IPS-NIHi11 (cell line): ENCODE data around the gene KCNQ5.
"Not testable (repeated sequence)": the region's sequence is repeated elsewhere in the genome, so short reads cannot be mapped to it uniquely, and the experiment has no call there.

ENCODE experiments used
- DNase-seq: peaks from one replicate; pipeline ENCODE4 v3.0.0; 2012; ENCODE audit warnings: mixed read lengths, low spot score

KCNQ5 gene

DNA sequence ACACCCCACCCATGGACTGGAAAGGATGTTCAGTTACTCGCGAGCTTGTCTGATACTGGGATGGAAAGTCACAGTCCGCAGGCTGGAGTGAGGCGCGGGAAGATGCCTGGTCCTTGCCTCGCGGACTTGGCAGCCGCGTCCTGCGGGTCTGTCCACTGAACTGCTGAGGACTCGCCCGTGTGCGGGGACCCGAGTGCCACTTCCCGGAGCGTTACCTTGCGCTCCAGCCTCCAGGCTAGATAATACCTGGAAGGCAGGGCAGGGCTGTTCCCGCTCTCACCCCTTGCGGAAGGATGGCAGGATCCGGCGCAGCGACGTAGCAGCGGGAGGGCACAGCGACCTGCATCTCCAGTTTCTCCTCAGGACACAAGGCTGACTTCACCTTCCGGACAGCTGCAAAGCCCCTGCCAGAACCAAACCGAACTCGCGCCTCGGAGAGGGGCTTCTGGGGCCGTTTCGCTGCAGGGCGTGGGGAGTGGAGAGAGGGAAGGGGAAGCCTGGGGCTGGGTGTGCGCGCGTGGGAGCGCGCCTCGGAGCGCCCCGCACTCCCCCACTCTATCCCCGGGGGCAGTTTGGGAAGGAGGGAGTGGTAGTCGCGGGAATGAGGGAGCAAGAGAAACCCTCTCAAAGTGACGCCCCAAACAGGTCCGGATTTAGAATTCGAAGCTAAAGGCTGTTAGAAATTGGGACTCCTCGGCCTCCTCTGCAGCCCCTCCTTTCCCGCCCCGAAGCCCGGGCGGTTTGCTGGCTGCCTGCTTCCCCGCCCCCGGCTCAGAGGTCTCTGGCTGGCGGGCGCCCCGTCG is at the start of gene KCNQ5:
KCNQ5 (plus strand) TSS at position 774 of the 803 bp plus-strand sequence.
- DNase-seq, result peak; percentile 44

DNA sequence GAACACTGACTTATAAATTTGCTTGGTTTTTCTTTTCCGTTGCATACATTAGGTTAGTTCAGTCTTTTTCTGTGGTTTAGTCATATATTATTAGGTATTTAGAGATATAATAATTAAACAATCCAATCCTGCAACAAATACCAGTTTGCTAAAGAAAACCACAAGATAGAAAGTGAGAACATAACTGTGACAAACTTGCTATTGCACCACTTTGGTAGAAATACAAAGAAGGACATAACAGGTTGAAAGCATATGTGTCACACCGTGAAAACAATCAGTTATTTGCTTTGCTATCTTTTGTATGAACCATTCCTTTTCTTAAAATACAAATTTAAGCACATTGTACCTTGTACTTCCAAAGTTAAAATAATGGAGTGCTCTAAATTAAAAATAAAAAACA is 42.0 kb upstream of the KCNQ5 start:
- no peak for DNase-seq

DNA sequence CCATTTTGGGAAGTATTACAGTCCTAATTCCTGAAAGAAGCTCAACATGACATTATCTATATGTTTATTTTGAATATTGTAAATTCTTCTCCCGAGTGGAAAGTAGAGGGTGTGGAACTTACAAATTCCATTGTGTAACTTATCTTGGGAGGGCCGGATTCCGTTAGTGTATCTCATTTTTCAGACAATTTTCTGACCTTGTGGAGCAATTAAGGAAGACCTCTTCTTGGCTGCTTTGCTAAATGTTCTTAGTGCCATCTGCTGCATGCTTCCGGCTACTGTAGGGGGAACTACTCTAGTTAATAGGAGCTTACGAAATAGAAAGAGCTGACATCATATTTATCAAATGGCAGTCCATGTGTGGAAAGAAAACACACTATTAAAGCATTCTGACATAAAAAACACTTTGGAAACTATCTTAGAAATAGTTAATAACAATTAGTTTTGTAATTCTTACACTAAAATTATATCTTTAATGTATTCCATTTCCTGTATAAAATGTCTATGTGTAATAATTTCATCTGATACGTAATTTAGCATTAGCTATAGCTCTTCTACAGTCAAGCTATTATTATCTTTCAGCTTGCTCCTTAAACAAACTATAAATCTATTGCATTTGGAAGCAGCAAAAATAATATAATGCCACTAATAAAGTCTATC is 41.5 kb upstream of the KCNQ5 start:
- peak; percentile 18 for DNase-seq

DNA sequence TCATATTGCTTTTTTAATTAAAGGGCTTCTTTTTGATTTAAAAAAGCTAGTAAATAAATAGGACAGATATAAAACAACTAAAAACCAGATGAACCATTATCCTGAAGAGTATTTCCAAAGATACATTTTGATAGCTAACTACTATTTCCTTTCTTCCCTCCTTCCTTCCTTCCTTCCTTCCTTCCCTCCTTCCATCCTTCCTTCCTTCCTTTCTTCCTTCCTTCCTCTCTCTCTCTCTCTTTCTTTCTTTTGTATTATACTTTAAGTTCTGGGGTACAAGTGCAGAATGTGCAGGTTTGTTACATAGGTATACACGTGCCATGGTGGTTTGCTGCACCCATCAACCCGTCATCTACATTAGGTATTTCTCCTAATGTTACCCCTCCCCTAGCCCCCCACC is 40.9 kb upstream of the KCNQ5 start:
- DNase-seq, result not testable (repeated sequence)

DNA sequence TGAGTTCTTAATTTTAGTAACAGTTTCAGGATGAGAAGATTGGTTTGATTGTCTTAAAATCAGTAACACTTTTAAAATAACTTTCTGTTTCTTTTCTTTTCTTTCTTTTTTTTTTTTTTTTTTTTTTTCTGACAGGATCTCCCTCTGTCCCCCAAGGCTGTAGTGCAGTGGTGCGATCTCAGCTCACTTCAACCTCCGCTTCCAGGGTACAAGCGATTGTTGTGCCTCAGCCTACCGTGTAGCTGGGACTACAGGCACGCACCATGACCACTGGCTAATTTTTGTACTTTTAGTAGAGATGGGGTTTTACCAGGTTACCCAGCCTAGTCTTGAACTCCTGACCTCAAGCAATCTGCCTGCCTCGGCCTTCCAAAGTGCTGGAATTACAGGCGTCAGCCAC is 33.7 kb upstream of the KCNQ5 start:
- DNase-seq, result no peak

DNA sequence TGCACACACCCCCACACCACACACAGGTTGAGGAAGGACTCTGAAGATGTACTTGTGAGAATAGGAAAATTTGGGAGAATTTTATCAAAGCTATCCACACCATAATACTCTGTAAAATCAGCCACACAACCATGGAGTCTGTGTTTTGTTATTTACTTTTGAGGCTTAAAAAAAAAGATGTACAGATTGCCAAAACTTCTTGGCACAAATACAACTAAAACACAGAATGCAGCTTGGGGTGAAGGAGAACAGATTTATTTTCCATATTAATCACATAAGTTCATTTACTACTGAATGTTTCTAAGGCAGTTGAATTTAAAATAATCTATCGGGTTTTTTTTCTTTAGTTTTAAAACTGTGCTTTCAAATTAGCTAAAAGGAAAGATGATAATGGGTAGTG is 32.8 kb upstream of the KCNQ5 start:
- DNase-seq, result no peak

DNA sequence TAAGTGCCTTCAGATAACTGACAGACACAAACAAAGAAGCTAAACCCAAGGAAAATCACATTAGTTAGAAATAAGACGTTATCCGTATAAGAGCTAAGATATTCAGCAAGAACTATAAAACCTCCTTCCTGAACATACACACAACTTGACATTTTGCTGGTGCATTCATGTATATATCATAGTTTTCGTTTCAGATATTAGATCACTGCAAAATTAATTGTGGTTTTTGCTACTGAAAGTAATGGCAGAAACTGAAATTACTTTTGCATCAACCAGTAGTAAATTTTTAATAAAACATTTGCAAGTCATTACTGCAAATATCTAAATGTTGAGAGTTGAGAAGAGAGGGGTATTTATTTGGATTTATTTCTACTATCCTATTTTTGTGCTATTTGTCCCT is 26.1 kb upstream of the KCNQ5 start:
- DNase-seq, result no peak

DNA sequence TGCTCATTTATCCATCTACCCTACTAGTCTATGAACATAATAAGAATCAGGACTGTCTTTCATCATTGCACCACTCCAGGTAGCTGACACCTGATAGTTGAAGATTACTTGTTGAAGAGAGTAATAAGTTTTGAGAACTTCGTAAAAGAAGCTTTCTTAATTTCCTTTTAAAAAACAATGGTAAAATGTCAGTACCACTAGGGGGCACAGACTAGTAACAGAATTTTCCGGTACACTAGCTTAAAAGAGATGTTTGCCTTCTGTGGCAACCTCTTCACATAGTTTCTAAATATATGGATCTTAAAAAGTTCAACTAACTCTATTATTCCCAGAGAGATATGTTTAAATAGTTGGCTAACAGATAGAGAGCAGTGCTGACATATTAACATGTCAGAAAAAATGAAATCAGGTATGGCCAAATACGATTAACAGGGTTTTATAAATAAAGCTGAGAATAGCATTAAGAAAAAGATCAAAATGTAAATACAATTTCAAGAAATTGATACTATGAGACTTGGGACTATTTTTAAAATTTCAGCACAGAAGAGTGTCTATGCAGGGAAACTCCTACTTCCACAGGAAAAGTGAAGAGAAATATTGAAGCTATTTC is 5.4 kb upstream of the KCNQ5 start:
- peak; percentile 15 for DNase-seq

DNA sequence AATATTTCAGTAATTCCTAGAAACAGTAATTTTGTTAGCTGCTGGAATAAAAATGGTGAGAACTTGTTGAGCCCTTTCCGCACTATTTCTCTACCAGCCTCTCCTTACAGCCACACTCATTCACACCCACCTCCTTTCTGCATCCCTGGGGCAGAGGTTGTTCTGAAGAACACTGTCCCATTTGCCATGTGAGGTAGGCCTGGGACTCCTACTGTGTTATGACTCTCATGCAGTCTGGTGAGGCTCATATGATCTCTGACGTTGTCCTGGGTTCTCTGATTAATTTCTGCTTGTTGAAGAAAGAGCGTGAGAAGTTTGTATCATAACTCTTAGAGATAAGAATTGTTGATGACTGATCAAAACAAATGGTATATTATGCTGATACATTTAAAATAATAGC is 4.1 kb upstream of the KCNQ5 start:
- no peak for DNase-seq

DNA sequence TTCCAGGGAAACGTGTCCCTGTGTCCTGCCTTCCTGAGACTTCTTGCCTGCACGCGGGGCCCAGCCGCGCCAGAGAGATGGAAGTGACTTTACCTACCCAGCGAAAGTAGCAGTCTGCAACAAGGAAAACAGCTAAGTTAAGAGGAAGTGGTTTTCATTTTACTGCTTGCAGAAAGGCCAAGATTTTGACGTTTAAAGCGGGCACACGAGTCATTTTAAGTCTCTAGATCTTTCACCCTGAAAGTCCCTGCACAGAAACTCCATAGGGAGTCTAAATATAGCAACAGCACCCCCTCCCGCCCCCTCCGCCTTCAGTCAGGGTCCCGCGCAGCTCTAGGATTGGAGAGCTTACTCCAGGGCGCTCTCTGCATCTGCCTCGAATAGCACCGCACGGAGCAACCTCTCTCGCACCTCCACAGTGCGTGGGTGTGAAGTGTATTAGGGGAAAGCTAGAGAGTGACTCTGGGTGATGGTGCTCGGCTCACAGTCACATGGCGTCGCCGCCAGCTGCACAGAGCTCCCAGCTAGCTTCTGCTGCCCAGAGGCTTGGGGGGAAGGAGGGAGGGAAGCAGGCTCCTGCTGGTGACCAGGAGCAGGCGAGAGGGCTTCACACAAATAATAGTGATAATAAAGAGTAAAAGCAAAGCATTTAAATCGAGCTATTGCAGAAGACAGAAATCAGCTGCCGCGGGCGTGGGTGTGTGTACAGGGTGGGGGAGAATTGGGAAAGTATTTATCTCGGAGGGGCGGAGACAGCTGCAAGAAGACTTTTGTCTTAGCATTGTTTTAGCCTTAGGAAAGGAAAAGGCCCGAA is 1.8 kb upstream of the KCNQ5 start:
- peak; percentile 55 for DNase-seq

DNA sequence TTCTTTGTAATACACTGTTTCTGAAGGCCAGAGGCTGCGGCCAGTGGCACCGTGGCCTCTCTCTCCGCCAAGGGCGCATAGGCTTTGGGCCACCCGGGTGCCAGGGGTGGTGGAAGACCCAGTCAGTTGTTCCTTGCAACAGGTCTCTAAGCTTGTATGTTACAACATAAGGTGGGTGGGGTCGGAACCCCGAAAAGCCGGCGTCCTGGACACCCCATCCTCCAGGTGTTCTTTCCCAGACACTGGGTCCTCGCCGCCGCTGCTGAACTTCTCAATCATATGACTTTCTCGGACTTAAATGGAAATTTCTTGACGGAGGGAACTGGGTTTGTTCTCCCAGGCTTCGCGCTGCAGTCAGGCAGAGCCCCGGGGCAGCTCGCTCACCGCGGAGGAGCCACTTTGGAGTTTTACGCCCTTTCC is 983 bp upstream of the KCNQ5 start:
- no peak for DNase-seq

DNA sequence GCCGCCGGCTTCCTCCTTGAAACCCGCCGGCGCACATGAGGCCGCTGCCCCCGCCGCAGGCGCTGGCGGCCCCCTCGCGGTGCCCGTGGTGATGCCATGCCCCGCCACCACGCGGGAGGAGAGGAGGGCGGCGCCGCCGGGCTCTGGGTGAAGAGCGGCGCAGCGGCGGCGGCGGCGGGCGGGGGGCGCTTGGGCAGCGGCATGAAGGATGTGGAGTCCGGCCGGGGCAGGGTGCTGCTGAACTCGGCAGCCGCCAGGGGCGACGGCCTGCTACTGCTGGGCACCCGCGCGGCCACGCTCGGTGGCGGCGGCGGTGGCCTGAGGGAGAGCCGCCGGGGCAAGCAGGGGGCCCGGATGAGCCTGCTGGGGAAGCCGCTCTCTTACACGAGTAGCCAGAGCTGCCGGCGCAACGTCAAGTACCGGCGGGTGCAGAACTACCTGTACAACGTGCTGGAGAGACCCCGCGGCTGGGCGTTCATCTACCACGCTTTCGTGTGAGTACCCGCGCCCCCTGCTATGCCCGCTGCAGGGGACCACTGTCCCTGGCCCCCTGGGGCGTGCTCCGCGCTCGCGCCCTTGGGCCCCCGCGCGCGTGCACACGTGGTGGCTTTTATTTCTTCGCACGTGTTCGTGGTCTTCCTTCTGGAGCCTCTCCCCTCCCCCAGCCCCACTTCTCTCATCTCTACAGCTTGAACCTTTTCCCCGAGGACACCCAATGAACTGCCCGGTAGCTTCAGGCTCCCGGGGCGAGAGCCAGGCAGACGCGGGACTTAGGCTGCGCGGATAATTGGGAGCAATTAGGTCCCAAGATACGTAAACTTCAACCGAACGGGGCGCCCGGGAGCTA is 453 bp downstream of the KCNQ5 start:
- peak; percentile 74 for DNase-seq

DNA sequence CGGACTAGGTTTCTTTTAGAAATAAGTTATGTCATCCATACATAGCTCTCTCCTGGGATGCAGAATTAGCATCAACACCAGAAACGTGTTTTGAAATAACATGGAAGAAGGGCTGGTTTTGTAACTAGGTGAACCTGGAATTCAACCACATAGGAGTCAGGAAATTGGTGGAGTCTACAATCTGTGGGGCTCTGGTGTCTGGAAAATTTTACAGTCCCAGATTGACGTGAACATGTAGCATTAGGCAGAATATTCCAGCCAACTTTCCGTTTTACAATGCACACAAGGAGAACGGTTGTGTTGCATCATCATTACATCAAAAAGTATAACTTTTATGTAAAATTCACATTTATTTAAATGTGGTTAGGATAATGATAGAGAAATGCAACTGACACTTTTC is 1.9 kb downstream of the KCNQ5 start:
- DNase-seq, result no peak

DNA sequence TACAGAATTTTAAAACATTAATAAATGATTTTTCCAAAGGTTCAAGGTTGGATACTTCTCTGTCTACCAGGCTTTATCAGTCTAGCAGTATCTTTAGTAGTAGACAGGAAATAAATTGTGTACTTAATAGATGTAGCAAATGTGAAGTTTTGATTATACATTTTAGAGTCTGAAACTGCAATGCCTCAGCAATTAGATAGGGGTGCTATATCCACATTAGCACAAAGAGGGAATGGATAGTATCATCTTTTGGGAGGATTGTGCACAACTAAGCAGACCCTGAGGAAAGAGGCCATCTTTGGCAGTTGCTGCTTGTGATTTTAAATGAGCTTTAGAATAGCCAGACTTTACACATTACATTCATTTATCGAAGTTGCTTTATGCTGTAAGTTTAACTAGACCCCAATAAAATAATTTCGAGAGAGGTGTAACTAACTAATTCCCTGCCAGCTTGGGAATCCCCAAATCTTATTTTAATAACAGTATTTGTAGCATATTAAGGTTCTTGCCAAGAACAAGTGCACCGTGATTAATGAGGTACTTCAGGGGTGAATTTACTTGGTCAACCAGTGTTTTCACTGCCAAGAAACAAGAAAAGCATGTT is 2.8 kb downstream of the KCNQ5 start:
- DNase-seq, result peak; percentile 33

DNA sequence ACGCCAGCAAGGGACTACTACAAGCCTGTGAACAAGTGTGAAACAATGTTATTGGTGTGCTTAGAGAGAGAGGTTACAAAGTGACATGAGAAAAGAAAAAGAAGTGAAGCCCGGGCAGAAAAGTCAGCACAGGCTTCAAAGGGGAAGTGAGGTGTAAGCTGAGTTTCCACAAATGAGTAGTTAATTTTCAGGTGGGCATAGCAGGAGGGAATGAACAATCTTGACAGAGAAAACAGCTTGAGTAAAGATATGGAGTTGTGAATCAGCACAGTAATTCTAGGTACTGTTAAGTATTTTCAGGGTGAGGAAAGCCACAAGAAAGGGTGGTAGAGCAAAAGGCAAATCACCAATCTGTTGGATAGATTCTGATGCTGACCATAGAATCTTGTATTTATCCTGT is 4.3 kb downstream of the KCNQ5 start:
- DNase-seq, result no peak

DNA sequence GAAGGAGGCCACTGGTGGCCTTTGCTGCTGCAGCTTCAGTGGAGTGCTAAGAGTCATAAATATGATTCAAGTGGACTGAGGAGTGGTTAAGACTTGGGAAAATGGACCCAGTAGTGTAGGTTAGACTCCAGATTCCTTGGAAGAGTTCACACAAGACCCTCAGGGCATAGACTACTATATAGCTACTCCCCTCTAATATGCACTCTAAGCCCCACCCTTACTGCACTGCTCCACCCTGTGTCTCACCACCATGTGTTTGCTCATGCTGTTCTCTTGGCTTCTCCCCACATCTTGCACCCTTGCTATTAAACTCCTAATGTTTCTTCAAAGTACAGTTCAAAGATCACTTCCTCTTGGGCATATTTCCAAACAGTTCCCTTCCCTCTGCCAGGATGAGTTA is 5.7 kb downstream of the KCNQ5 start:
- no peak for DNase-seq

DNA sequence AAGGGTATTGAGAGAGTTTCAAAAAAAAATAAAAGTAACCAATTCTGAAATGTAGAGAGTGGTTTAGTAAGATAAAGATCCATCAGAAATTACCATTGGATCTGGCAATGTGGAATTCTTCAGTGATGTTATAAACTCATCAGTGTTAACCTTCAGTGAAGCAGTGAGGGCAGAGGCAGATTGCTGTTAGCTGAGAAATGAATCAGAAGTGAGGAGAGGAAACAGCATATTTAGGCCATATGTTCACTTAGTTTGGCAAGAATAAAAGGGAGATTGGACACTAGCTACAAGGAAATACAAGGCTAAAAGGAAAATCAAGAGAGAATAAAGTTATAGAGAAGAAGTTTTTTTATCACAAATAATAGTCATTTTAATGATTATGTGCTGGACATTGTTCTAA is 9.6 kb downstream of the KCNQ5 start:
- no peak for DNase-seq

DNA sequence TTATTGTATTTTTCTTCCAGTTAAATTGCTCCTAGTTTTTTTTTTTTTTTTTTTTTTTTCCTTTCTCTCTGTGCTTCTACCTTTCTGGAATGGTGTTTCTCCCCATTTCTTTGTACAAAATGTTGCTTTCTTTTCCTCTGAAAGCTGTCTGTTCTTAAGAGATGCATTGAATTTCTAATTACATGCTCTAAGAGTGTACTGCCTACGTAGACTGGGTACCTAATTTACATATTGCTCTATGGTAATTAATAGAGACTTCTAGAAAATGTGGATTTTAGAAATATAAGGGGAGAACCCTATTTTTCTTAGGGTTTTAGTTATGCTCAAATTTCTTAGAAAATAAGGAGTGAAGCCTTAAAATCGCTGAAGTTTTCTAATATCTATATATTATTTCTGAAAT is 13.8 kb downstream of the KCNQ5 start:
- no peak for DNase-seq

DNA sequence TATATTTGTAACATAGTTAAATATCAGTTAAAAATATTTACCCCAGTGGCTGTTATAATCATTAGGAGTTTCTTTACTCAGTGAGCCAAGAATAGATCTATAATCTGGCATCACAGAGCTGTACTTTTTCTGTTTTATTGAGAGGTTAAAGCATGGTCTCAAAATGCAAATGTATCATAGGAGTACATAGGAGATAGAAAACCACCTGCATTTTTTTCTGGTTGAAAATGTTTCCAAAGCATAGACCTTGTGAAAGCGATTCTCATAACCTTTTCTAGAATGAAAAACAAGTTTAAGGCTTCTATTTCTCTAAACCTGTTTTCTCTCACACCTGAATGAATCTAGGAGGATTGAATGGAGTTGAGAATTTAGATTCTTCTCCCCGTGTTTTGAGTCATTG is 14.4 kb downstream of the KCNQ5 start:
- DNase-seq, result no peak

DNA sequence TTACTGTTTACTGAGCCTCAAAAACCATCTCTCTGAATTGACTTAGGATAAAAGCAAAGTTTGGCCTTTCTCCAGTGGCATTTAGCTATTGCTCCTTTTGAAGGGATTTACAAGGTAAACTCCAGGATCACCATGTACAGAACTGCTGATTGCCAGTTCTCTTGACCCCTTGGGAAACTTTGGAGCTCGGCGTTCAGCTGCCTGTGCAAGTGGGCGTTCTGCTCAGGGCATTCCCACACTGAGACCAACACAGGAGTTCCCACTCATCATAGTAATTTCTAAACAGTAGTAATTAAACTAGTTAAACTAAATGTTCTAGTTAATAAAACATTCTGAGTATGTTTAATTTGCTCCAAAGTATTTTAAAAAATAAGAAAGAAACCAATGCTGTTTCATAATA is 14.9 kb downstream of the KCNQ5 start:
- DNase-seq, result no peak
